Subcutaneous adipose tissue (tissue), 4 donors: ENCODE measurements around the gene PBX3. TPM values are rescaled to one million over a fixed set of nuclear protein-coding genes. Genes with fewer than 3 reads are reported as not detected.

ENCODE experiments used
- CTCF ChIP-seq: fragments of 450-650 bp; IDR thresholded peaks from one replicate; pipeline ENCODE4 v1.5.1; 2016; ENCODE audit warnings: low read depth, mild to moderate bottlenecking, control low read depth, antibody characterized with exemption, moderate library complexity
- total RNA-seq, 4 donors: library from RNA; depleted of rRNA; stranded (reverse); fragments of >200 nt; gene quantifications; one replicate each; pipeline ENCODE4 v1.1.0, GENCODE V29; 2016

Gene PBX3
- total RNA-seq, 4 donors from 2014 or later: 29.7 to 44.9 (median 35.4) TPM

DNA sequence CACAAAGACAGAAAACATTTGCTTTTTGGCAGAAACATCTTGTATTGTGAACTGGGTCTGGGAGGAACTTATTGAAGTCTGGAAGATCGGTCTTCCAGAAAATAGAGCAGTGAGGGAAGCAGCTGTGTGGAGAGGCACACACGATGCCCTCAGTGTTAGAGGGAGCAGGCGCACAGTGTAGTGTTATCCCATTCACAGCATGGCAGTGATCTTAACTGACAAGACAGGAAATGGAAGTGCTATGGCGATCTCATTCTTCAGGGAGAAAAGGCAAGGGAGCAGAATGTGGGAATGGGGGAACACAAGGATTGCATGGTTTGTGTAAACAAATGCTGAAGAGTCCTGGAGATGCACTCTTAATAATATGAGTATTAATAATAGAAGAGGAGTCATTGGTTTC, 161.0 kb downstream of the PBX3 start:
- no peak for TF ChIP-seq CTCF

- no peak for TF ChIP-seq CTCF
These were observed 161.8 kb downstream of the PBX3 start for GRCh38 chr9:125908966-125909365.

- no peak for TF ChIP-seq CTCF
These were observed 162.3 kb downstream of the PBX3 start for GRCh38 chr9:125909459-125909858.

DNA sequence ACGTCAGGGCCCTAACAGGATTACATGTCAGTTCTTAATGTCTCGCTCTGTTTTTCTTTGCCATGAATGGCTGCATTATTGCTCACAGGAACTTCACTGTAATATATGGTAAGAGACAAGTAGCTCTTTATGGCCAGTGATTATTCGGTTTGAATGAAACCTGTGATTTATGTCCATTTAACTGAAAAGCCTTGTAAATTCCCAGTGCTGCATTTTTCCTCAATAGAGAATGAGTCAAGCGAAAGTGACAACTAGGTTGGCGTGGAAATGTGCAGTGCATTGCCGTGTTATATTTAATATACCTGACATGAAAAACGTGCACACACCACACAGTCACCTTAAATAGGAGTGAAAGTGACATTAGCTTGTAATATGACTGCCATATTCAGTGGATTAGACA, 163.1 kb downstream of the PBX3 start:
- no peak for TF ChIP-seq CTCF

DNA sequence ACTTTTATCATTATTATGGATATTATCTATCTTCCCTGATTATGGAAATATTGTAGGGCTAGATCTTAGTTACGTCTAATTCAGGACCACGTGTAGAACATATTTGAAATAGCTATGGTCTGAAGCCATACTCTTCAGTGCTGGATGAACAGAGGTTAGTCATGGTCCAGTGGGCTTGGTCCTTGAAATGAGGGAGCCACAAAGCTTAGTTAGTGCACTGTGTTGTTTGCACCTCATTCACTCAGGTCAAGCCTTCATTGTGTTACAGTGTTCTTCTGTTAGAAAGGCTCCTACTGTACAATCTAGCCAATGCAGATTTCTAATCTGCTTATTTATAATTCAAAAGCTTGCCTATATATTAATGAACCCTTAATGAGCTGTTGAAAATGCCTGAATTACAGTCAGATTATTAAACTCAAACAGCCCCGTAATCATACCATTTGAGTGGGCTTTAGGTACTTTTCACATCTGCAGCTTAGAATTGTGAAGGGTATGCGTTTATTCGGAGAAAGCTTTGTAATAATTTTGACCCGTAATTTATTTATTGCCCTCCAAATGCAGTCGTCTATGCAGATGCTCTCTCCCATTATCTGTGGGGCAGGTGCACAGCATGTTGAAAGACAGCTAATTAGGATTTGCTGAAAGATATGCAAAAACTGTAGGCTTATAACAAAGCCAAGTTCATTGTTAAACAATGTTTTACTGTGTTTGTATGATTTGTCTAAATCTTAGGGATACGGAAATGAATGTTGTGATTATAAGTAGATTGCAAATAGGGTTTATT, 164.9 kb downstream of the PBX3 start:
- TF ChIP-seq CTCF: no peak

GRCh38 chr9:125912667-125913066, 165.5 kb downstream of the PBX3 start:
- TF ChIP-seq CTCF: no peak

- no peak for TF ChIP-seq CTCF
These were observed 166.4 kb downstream of the PBX3 start for GRCh38 chr9:125913551-125913950.
